LNCaP clone FGC (cell line): ENCODE measurements around the gene RBM20.

Experiments
- DNase-seq: peaks from one replicate; pipeline ENCODE4 v3.0.0-alpha.2; 2011; ENCODE audit warnings: low read depth
- H3K4me3 ChIP-seq: 2 replicates; pipeline ENCODE4 v1.5.1; 2011; ENCODE audit warnings: mild to moderate bottlenecking, low read depth, low read length, control low read depth
- TF ChIP-seq, protein P1 (sequence below): IDR thresholded peaks from 2 replicates; pipeline ENCODE4 v1.5.1; 2012; ENCODE audit warnings: mild to moderate bottlenecking; ENCODE audit not compliant: control insufficient read depth, insufficient read depth; ENCODE audit errors: extremely low read depth

RBM20 gene

DNA sequence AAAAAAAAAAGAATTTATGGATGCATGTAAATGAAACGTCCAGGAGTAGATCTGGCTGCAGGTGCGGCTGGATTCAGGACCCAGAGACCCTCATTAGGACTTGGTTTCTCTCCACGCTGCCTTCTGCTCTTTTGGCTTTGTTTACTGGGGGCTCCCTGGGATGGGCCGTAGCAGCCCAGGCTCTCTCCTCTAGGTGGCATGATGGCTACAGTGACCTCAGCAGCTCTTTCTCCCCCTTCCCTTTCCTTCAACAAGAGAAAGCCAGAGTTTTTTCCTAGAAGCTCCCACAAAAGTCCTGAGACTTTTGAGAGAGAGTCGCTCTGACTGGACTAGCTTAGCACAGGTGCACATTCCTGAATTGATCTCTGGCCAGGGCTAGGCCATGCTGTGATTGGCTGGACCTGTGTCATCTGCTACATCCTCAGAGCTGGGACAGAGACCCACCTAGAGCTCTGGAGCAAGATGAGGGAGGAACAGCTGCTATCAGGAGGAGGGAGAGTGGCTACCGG, 159.7 kb downstream of the RBM20 start:
- TF ChIP-seq, protein P1, sequence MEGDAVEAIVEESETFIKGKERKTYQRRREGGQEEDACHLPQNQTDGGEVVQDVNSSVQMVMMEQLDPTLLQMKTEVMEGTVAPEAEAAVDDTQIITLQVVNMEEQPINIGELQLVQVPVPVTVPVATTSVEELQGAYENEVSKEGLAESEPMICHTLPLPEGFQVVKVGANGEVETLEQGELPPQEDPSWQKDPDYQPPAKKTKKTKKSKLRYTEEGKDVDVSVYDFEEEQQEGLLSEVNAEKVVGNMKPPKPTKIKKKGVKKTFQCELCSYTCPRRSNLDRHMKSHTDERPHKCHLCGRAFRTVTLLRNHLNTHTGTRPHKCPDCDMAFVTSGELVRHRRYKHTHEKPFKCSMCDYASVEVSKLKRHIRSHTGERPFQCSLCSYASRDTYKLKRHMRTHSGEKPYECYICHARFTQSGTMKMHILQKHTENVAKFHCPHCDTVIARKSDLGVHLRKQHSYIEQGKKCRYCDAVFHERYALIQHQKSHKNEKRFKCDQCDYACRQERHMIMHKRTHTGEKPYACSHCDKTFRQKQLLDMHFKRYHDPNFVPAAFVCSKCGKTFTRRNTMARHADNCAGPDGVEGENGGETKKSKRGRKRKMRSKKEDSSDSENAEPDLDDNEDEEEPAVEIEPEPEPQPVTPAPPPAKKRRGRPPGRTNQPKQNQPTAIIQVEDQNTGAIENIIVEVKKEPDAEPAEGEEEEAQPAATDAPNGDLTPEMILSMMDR = peak; percentile 34
- no peak overlapping the region for H3K4me3 ChIP-seq
- no peak for DNase-seq

DNA sequence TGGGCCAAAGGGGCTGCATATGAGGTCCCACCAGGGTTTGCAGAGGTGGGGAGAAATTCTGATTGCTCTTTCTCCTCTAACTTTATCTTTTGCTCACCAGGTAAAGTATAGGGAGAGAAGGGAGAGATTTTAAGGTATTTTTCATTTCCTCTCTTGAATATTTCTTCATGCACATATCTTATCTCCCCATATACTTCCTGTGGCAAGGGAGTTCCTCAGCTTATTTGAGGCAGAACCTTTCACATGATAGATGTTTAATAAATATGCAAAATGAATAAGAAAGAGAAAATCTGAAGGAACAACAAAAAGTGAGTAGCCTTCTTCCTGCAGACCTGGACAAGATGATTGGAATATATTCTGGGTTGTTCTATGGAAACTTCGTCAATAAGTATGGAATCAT, 160.2 kb downstream of the RBM20 start:
- TF ChIP-seq, protein P1 = no peak

DNA sequence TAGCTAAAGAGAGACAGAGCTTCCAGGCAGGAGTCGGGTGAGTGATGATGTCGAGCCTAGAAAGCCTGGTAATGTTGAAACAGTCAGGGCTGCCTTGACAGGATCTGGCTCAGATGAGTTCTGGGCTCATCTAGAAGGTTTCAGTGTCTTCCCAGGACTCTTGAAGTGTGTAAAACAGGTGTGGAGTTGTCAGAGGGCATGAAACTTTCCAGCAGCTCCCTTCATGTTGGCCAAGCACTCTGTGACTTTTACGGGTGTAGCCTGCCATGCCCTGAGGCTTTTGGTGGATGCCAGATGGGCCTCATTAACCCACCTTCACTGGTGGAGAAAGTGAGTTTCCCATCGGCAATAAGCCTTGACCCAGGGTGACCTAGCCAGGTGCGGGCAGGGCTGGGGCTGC, 161.2 kb downstream of the RBM20 start:
- H3K4me3 ChIP-seq = no peak overlapping the region
- TF ChIP-seq, protein P1 = no peak
- no peak for DNase-seq

More for the DNA sequence above, 160.2 kb downstream of the RBM20 start:
- H3K4me3 ChIP-seq = no peak overlapping the region
- DNase-seq = no peak

DNA sequence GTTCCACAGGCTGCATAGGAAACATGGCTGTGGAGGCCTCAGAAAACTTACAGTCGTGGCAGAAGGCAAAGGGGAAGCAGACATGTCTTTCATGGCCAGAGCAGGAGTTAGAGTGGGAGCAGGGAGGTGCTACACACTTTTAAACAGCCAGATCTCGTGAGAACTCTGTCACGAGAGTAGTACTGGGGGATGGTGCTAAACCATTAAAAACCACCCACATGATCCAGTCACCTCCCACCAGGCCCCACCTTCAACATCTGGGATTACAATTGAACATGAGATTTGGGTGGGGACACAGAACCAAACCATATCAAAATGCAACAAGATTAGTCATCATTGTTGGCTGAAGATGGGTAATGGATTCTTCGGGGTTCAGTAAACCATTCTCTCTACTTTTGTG, 162.2 kb downstream of the RBM20 start:
- no peak for DNase-seq
- TF ChIP-seq, protein P1 = no peak
- H3K4me3 ChIP-seq = no peak overlapping the region

DNA sequence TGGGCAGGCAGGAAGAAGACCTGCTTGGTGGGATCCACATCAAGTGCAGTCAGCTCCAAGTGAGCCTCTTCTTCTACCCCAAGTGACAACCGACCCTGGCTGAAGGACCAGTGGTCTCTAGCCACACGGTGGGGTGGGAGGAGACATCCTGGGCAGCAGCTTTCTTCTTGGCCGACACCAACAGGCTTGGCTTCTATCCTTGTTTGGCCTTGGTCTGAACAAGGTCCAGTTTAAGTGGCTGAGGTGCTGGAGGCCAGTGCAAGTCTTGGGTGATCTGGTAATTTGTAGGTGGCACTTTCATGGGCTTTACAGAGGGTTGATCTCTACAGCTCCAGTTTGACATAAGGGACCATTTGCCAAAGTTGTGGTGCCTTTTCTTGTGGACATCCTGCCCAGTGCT, 164.0 kb downstream of the RBM20 start:
- no peak for DNase-seq
- H3K4me3 ChIP-seq = no peak overlapping the region
- TF ChIP-seq, protein P1 = no peak

DNA sequence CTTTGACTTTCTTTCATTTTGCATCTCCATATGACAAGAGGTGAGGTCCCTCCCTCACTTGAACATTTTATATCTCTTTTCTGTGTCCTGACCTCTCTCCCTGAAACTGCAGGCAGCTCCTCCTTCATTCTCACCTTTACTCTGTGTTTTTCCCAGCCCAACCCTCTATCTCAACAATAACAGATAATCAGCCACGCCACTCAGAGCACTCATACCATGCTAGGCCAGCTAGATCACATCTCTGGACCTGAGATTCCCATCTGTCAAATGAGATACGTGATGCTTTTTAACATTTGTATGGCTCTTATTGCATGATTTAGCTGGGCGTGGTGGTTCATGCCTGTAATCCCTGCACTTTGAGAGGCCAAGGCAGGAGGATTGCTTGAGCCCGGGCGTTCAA, 164.5 kb downstream of the RBM20 start:
- H3K4me3 ChIP-seq = no peak overlapping the region
- TF ChIP-seq, protein P1 = no peak
- no peak for DNase-seq

DNA sequence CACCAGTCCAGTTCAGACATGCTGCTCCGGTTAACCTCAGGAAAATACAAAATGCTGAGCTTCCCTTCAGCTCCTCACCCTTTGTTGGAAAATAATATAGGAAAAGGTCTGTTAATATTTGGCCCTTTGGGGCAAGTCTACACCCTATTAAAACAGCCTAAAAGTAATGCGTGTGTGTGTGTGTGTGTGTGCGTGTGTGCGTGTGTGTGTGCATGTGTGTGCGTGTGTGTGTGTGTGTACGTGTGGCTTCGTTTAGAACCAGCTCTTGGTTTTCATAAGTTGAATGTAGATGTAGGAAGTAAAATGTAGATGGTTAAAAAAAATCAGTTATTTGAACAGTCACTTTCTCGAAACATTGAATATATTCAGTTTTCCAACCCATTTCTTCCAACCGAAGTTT, 166.5 kb downstream of the RBM20 start:
- no peak overlapping the region for H3K4me3 ChIP-seq
- no peak for DNase-seq
- TF ChIP-seq, protein P1 = no peak
